GM19099 (cell line): Measurements from ENCODE around the gene RHBDD3.

Source experiments
- POLR2A ChIP-seq: IDR thresholded peaks from 3 replicates; pipeline ENCODE4 v1.6.1; 2011; ENCODE audit warnings: low read depth; ENCODE audit not compliant: insufficient read length; ENCODE audit errors: extremely low read depth

Gene RHBDD3

GRCh38 chr22:29268511-29269229, 889 bp upstream of the RHBDD3 start:
- TF ChIP-seq POLR2A = no peak

DNA sequence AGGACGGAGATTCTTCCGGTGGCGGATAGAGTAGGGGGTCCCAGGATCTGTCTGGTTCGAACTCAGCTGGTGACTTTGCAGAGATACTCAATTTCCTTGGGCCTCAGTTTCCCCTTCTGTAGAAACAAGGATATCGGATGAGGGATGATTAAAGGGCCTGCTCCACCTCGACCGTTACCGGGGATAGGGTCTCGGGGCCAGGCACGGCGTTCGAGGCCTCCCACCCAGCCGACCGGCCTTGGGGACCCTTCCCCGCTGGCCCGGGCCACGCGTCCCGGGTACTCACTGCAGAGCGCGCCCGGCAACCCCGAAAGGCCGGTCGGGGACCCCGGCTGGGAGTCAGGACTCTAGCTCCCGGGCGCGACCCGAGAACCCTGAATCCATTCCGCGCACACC, 321 bp downstream of the RHBDD3 start:
- TF ChIP-seq POLR2A = no peak

- no peak for TF ChIP-seq POLR2A
Observed at GRCh38 chr22:29266564-29267461, 968 bp downstream of the RHBDD3 start.

- TF ChIP-seq POLR2A = no peak
Observed at GRCh38 chr22:29265929-29266328, 1.9 kb downstream of the RHBDD3 start.

DNA sequence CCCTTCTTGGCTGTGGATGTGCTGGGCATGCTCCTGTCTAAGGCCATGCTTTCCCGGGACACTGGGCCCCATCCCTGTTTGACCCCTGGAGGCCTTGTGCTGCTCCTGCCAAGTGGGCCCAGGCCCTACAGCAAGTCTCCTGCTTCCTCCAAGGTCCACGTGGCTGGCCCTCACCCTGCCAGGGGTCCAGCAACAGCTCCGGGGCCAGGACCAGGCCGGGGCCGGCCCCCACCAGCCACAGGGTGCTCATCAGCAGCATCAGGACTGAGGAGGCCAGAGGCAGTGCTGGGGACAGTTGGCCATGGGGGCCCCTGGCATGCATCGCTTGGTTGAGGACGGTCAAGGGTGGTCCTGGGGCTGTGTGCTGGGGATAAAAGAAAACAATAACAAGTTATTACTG, 2.5 kb downstream of the RHBDD3 start:
- no peak for TF ChIP-seq POLR2A

- TF ChIP-seq POLR2A = no peak
Observed at GRCh38 chr22:29263791-29264276, 3.9 kb downstream of the RHBDD3 start.

DNA sequence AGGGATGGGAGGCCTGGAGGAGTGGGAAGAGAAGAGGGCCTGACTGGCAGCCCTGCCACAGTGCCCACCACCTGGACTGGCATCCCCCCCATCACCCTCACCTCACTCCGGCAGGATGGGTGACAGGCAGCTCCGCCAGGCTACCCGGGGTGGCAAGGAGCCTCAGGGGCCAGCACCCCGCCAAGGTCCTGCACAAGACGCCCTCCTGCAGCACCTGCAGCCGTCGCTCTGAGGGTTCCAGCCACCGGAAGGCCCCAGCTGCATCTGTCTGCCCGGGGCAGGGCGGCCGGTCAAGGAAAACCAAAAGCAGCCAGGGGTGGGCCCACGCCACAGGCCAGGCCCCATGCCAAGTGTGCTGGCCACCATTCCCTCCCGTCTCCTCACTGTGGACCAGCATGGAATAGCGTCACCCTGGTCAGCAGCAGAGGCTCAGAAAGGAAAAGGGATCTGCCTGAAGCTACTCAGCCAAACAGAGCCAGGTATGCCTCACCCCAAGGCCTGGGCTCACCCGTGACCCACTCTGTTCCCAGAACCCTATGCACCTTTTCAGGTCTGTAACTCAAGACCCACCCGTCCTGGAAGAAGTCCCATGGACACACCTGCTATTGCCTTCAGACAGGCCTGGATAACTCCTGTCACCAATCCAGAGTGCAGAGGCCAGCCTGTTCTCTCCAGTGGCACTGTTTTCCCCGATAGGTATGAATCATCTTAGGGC, 7.0 kb downstream of the RHBDD3 start:
- no peak for TF ChIP-seq POLR2A

DNA sequence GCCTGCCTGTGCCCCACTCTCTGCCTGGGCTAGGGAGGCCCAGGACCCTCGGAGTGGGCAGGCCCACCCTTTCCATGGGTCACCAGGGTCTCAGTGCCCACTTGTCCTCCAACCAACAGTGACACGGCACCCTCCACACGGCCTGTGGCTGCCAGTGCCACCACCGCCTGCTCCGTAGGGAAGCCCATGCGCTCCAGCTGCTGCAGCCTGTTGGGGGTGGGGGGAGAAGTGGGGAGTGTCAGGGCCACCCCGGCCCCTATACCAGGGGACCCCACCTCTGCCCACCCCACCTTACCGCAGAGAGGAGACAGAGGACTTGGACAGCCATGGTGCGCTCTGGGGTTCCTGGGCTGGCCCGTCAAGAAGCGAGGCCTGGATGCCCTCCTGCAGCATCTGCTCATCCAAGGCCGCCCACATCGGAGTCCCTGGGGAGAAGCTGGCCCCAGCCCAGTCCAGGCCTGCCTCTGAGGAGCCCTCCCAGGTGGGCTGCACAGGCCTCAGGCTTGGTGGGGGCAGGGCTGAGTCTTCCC, 7.7 kb downstream of the RHBDD3 start:
- no peak for TF ChIP-seq POLR2A

DNA sequence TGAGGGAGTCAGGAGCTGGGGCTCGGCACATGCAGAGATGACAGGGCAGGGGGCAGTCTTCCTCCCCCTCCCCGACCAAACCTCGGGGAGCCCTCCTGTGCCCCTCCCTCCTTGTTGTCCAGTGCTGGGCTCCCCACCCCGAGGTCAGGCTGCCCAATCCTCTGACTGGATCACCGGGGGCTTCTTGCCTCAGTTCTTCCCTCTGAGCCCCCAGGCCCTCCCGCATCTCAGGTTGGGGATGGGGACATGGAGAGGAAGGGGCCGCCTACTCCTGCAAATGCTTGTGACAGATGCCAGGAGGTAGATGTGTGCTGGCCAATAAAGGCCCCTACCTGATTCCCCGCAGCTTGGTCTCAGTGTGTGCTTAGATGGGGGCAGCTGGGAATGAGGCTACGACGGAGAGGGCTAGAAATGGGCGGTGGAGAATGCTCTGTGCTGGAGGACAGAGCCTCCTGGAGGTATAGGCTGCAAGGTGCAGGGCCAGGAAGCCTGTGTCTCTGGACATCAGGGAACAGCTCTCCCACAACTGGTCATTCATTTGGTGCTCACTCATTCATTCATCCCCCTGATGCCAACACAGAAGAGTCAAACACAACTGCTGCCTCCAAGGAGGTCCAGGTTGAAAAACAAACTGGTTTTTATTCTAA, 8.4 kb downstream of the RHBDD3 start:
- no peak for TF ChIP-seq POLR2A

DNA sequence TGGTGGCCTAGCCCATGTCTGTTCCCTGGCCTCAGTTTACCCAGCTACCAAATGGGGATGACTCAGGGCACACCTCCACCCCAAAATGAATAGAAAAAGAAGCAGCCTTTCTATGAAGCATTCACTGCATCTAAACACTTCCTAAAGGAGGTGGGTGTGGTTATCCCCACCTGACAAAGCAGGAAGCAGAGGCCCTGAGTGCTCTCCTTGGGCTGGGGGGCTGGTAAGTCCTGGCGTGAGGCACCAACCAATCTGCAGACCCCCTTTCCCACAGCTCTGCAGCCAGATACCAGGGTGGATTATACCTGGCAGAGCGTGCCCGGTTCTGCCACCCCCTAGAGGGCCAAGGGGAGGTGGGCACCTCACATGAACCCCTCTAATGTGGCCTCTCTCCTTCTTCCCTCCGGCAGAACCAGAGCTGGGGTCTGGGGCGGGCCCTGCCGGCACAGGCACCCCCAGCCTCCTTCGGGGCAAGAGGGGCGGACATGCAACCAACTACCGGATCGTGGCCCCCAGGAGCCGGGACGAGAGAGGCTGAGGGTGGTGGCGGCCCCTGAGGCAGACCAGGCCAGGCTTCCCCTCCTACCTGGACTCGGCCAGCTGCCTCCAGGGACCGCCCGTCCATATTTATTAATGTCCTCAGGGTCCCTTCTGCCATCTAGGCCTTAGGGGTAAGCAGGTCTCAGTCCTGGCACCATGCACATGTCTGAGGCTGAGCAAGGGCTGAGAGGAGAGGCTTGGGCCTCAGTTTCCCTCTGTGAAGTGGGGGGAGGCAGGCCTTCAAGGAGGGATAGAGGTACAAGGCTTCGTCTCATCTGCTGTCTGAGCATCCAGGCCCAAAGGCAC, 9.2 kb downstream of the RHBDD3 start:
- no peak for TF ChIP-seq POLR2A

DNA sequence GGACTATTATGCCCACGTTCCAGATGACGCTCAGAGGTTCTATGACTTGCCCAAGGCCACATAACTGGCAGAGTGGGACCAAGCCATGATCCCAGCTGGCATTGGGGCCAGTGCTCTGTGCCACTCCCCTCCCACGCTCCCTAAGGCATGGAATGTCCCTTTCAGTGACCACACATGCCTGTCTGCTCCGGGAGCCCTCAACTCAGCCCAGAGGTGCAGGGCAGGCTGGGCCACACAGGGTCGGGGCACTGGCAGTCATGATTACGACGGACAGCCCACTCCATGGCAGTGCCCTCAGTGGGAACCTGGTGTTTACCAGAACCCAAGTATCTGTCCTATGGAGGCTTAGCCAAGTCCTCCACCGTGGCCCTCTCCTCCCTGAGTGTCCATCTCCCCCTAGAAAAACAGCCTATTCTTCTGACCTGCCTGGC, 10.0 kb downstream of the RHBDD3 start:
- no peak for TF ChIP-seq POLR2A

- TF ChIP-seq POLR2A = no peak
Observed at GRCh38 chr22:29256606-29257325, 11.0 kb downstream of the RHBDD3 start.

- no peak for TF ChIP-seq POLR2A
Observed at GRCh38 chr22:29255064-29255621, 12.6 kb downstream of the RHBDD3 start.
